Effector CD4-positive, alpha-beta T cell (primary cell): ENCODE data around the gene CA9.

Experiments
- DNase-seq: peaks from one replicate; pipeline ENCODE4 v3.0.0-alpha.2; 2020

CA9 gene

DNA sequence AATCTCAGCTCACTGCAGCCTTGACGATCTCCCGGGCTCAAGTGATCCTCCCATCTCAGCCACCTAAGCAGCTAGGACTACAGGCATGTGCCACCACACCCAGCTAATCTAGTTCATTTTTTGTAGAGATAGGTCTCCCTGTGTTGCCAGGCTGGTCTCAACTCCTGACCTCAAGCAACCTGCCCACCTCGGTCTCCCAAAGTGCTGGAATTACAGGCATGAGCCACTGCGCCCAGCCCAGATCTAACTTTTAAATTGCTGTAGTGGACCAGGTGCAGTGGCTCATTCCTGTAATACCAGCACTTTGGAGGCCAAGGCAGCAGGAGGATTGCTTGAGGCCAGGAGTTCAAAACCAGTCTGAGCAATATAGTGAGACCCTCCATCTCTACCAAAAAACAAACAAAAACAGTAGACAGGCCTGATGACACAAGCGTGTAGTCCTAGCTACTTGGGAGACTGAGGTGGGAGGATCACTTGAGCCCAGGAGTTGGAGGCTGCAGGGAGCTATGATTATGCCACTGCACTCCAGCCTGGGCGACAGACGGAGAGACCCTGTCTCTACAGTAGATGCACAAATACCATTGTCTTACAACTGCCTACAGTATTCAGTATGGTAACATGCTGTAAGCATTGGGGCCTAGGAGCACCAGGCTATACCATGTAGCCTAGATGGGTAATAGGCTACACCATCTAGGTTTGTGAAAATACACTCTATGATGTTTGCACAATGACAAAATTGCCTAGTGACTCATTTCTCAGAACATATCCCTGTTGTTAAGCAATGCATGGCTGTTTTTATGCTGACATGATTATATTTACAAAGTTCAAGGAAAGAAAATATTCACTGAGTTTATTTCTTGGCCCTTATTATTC is 21.5 kb upstream of the CA9 start:
- DNase-seq, result no peak

DNA sequence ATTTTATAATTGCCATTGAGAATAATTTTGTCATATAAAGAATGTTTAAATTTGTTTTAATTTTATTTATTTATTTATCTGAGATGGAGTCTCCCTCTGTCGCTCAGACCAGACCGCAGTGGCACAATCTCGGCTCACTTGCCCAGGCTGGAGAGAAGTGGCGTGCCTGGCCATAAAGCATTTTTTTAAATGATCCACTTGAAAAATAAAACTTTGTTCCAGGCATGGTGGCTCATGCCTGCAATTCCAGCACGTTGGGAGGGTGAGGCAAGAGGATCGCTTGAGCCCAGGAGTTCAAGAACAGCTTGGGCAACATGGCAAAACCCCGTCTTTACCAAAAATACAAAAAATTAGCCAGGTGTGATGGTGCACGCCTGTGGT is 20.9 kb upstream of the CA9 start:
- no peak for DNase-seq

- DNase-seq, result no peak
Observed at GRCh38 chr9:35653611-35654010, 20.1 kb upstream of the CA9 start.

GRCh38 chr9:35656348-35656747 is 17.4 kb upstream of the CA9 start:
- no peak for DNase-seq

DNA sequence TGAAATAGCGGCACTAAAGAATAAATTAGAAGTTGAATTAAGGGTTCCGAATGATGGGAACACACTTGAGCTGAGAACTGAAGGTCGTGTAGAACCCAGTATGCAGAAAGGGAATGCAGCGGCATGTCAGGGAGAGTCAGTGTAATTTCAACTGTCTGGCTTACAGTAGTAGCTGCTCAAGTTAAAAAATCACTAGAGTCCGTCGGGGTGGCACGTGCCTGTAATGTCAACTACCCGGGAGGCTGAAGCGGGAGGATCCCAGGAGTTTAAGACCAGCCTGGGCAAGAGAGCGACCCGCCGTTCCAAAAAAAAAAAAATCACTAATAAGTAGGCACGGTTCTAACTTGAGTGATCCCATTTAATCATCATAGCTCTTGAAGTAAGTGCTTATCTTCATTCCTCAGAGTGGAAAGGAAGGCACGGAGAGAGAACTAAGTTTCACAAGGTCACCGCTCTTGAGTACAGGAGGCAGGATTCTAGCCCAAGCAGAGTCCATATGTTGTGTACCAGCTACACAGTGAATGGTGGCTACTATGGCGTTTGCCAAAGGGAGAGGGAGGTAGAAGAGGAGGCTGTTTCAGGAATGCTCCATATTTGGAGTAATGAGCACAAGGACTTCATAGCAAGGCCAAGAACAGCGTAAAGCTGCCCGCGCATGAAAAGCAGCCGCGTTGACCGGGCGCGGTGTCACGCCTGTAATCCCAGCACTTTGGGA is 16.7 kb upstream of the CA9 start:
- no peak for DNase-seq

GRCh38 chr9:35657546-35658136 is 16.1 kb upstream of the CA9 start, which contains the start of gene RMRP:
TSS of gene RMRP (minus strand) at chr9:35658019.
- DNase-seq, result peak; percentile 78

DNA sequence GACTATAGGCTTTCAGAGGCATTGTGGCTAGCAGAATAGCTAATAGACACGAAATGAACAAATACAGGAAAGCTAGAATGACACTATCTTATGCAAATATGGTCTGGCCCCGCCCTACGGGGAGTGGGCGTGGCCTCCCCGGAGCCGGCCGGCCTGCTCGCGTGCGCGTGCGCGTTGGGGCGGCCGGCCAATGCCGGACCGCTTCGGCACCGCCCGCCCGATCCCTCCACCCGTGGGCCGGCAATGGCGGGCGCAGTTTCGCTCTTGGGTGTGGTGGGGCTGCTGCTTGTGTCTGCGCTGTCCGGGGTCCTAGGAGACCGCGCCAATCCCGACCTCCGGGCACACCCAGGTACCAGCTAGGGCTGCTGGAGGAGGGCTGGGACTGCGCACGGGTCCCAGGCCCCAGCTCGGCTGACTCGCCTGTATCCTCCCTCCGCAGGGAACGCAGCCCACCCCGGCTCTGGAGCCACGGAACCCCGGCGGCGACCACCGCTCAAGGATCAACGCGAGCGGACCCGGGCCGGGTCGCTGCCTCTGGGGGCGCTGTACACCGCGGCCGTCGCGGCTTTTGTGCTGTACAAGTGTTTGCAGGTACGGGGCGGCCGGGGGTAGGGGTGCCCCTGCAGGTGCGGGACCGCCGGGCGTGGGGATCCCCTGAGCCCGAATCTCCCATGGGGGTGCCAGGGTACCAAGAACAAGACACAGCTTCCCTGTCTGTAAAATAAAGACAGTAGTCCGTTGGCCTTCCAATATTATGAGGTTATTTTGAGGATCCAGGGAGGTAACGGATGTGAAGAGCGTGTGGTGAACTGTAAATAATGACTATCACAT is 15.4 kb upstream of the CA9 start, which contains the start of gene CCDC107:
Gene CCDC107, plus strand, starts transcription at position 156 of the 831 bp plus-strand sequence. Its CDS starts 88 bp downstream, at position 244.
- DNase-seq, result peak; percentile 77

DNA sequence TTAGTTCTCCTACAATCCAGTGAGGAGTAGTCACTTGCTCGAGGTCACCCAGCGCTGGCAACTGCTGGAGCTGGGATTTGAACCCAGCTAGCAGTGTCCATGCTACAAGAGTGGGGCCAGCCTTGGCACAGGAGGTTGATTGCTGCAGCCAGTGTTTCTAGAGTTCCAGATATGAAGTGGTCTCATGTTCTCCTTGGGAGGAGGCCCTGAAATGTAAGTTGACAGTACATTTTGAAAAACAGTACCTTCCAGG is 14.8 kb upstream of the CA9 start:
- no peak for DNase-seq

DNA sequence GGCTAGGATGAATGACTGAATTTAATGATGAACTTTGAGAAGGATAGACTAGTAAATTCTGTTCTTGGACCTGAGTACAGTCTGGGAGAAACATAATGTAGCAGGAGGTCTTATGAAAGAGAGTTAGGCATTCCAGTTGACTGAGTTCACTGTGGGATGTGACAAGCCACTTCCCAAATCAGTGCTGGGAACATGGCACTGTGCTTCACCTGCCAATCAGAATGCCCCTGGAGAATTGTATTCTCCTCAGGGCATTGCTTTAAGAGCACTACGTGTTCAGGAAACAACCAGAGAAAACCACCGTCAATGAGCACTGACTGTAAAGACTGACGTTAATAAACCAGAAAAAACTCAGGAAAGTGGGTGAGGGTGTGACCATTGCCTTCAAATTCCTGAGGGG is 14.4 kb upstream of the CA9 start:
- no peak for DNase-seq

DNA sequence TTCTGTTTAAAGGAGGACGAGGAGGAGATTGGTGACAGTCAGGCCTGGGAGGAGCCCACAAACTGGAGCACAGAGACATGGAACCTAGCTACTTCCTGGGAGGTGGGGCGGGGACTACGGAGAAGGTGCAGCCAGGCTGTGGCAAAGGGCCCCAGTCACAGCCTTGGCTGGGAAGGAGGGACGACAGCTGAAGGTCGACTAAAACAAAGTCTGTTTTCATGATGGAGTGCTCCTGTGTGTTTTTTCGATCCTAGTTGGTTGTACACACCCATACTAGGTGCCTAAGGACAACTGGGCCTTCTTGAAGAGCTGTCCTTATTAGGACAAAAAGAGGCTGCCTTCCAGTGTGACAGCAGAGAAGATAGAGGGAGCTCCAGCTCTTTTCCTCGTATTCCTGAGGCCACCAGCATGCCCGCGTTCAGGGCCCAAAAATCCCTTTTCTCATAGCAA is 12.7 kb upstream of the CA9 start:
- no peak for DNase-seq

- peak; percentile 33 for DNase-seq
Observed at GRCh38 chr9:35661756-35662350, 11.9 kb upstream of the CA9 start.

GRCh38 chr9:35662437-35662836 is 11.3 kb upstream of the CA9 start:
- DNase-seq, result no peak

GRCh38 chr9:35664531-35665470 is 8.9 kb upstream of the CA9 start, which contains the start of gene ARHGEF39:
TSS of gene ARHGEF39 (minus strand) at chr9:35665195. CDS start at chr9:35665169, 26 bp downstream.
- DNase-seq, result peak; percentile 43

- DNase-seq, result no peak
Observed at GRCh38 chr9:35665471-35665818, 8.3 kb upstream of the CA9 start.

DNA sequence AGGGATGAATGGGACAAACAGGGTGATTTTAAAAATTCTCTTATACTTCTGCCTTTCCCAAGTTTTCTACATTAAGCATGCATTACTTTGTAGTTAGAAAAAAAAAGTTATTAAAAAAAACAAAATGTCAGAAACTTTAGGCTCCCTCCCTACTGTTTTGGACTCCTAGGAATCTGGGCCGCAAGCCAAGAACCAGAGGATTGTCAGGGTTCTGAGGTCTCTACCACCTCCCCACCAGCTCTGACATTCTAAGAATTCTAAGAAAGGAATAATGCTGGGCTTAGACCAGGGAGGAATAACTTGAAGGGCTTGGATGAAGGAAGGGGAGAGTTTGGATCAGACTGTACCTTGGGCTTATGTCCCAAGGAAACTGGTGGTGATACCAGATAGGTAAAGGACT is 7.7 kb upstream of the CA9 start:
- DNase-seq, result no peak

DNA sequence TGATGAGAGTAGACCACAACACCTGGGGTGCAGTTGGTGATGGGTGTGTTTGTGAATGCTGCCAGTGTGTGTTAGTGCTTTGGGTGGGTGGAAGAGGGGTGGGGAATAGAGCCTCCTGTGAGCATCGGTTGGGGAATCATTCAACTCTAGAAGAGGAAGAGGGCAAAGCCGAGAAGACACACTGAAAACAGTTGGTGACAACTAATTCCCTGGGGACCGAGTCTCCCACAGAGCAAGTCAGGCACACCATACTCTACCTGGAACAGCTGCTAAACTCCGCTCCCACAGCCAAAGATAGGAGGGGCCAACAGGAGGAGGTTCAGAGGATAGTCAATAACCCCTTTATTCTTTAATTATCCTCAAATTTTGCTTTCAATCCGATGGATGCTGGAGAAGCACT is 7.2 kb upstream of the CA9 start:
- DNase-seq, result no peak

GRCh38 chr9:35667939-35668338 is 5.8 kb upstream of the CA9 start:
- DNase-seq, result no peak

DNA sequence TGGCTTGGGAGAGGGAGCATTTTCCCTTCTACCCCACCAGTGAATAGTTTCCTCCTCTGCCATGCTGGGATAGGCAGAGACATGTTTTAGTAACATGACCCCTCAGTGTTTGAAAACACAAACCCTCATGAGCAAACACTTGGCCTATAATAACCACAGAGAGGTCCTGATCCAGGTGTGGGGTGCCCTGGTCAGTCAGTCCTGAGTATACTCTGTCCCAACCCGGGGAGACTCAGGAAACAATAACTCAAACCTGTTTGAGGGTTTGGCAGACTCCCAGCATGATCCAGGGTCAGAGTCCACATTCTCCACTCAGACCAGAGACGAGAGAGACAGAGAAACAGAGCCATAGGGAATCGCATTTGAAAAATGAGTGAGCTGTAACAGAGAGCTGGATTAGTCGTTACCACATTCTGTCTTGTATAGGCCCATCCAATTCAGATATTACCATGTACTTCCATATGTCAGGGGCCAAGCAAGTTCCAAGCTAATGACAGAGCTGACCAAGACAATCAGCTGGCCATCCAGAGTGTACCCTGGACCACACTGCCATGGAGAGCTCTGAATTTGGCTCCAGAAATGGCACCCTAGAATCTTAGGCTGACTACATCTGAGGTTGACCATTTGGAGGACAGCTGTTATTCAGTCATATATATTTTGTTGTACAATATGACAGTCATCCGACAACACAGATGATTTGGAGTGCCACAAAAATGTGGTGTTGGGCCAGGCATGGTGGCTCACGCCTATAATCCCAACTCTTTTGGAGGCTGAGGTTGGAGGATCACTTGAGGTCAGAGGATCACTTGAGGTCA is 4.2 kb upstream of the CA9 start:
- no peak for DNase-seq

DNA sequence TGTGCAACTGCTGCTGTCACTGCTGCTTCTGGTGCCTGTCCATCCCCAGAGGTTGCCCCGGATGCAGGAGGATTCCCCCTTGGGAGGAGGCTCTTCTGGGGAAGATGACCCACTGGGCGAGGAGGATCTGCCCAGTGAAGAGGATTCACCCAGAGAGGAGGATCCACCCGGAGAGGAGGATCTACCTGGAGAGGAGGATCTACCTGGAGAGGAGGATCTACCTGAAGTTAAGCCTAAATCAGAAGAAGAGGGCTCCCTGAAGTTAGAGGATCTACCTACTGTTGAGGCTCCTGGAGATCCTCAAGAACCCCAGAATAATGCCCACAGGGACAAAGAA is 265 bp downstream of the CA9 start:
- no peak for DNase-seq

- no peak for DNase-seq
Observed at GRCh38 chr9:35675204-35675603, 1.5 kb downstream of the CA9 start.
